GM11168 (cell line): ENCODE results near the gene TMEM139.
"Not testable (repeated sequence)": the region's sequence is repeated elsewhere in the genome, so short reads cannot be mapped to it uniquely, and the experiment has no call there.

Source experiments
- in situ Hi-C: fragments of 300-500 bp; cut with MboI; formaldehyde crosslinking; loops from one replicate; pipeline ENCODE4 v1.12.0; 2022; ENCODE audit warnings: low sequenced_read_pairs; ENCODE audit not compliant: unreplicated experiment

TMEM139 gene

DNA sequence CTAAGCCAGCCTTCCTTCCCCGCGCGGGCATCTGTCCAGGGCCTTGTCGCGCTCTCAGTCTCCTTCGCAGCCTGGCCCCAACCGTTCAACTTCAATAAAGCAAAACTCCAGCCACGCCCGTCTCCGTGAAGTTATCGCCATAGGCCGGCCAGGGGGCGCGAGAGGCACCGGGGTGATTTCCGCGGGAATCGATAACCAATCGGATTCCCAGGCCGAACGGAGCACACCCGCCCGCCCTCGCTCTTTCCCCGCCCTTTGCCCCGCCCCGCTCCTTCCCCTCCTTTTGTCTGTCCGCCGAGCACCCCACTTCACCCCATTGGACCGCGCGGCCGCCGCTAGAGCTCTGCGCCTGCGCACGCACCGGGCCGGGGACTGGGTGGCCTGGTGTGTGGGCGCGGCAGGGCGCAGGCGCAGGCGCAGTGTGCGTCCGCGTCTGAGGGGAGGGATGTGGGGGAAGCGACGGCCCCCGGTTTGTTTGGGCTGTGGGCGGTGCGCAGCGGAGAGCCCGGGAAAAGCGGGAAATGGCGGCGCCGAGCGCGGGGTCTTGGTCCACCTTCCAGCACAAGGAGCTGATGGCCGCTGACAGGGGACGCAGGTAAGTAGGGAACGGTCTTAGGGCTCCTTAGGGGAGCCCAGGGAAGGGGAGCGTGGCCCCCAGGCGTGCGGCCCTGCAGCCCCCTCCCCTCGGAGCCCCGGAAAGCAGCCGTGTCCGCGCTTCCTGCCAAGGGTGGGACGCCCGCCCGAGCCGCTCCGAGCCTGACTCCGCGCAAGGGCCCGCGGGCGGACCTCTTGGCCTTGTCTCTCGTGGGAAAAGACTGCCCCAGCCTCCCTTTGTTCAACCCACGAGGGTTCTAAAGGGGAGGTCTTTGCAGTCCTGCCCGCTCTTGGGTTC, 3.4 kb downstream of the TMEM139 start, which contains the start of gene CASP2:
Gene CASP2 (plus strand): TSS at position 417 of the 892 bp plus-strand sequence. CDS start 105 bp downstream, at position 522.
- in situ Hi-C loops: no loop called here

DNA sequence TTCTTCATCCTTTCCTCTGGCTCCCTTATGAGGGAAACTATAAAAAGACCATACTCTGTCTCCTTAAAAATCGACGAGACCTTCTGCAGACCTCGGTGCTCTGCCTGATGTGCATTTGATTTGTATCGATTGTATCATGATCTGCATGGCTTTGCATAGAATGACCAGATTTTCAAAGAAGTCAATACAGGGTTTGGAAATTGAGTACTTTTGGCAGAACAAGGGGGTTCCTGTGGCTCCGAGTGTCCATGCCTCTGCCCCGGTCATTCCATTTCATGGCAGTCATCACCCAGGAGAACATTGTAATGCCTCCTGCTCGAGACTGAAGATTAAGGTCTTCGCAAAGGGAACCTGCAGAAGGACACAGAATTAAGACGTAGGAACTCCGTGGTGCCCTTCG, 4.1 kb downstream of the TMEM139 start:
- in situ Hi-C loops: no loop called here

GRCh38 chr7:143289421-143289820, 4.7 kb downstream of the TMEM139 start:
- in situ Hi-C loops: no loop called here

- in situ Hi-C loops: not testable (repeated sequence)
Observed at GRCh38 chr7:143289888-143290287, 5.1 kb downstream of the TMEM139 start.

DNA sequence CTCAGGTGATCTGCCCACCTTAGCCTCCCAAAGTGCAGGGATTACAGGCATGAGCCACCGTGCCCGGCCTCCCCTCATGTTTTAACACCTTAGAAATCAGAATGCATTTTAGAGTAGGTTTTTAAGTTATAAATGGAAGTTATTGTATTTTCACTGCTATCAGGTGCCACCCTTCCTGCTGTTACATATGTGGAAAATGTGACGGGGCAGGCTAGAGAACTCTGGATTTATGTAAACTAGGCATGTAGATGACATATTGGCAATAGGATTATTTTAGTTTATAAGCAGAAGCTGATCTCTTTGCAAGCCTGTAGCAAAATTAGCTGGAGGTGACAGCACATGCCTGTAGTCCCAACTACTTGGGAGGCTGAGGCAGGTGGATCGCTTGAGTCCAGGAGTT, 5.5 kb downstream of the TMEM139 start:
- in situ Hi-C loops: no loop called here

DNA sequence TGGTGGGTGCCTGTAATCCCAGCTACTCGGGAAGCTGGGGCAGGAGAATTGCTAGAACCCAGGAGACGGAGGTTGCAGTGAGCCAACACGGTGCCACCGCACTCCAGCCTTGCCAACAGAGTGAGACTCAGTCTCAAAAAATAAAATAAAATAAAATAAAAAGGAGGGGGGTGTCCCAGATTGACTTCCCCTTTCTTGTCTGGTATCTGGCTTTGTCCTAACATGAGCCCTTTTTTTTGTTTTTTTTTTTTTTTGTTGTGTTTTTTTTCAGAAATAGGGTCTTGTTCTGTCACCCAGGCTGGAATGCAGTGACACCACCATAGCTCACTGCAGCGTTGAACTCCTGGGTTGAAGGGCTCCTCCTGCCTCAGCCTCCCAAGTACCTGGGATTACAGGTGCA, 8.1 kb downstream of the TMEM139 start:
- in situ Hi-C loops: no loop called here

GRCh38 chr7:143295870-143296269, 11.1 kb downstream of the TMEM139 start:
- in situ Hi-C loops: no loop called here

DNA sequence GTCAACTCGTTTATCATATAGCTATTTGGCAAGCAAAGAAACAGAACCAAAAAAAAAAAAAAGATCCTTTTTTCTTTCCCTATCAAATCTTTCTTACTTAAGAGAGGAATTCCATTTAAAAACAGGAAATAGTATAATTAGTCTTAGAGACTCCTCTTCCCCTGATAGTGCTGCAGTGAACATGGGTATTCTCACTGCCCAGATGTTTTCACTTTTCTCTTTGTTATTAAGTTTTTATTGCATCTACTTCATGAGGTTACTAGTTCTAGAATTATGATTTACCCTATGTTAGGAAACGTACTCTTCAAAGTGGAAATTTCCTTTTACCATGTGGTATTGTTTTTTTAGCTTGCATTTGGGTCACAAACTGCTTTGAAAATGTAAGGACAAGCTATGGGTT, 11.9 kb downstream of the TMEM139 start:
- in situ Hi-C loops: no loop called here

- in situ Hi-C loops: no loop called here
Observed at GRCh38 chr7:143299346-143299745, 14.6 kb downstream of the TMEM139 start.

GRCh38 chr7:143299840-143300239, 15.1 kb downstream of the TMEM139 start:
- in situ Hi-C loops: no loop called here

DNA sequence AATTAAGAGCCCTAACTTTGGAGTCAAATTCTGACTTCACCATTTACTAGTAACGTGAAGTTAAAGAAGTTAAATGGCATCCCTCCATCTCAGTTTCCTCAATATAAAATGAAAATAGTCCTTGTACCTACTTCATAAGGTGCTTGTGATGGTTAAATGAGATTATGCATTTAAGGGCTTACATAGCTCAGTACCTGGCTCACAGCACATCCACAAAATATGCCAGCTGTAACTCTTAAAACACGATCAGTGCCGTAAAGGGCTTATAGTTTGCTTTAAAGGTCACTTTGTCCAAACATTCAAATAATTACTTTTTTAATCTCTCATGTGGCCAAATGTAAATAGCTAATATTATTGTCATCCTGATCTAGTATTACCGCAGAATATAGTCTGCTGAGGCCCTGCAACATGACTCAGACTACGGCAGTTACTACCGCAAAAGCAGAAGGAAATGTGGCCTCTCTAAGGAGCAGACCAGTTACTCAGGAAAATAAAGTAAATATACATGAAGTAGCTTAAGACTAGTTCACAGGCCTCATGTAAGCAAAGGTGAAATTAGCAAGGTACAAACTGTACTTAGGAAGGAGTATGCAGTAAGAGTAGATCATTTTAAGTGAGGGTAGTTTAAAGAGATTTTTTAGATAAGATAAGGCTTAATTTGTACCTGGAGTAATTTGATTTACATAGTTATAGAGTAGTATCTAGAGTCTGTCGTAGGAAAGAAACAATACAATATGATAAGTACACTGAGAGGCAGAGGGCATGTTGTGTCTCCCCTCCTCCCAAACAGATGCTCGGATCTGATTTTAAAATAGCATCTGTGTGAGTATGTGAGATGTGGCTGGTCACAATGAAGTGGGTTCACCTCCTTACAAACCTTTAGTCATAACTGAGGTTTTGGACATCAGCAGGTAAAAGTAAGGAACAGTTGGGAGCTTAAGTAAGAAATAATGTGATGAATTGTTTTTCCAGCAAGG, 16.5 kb downstream of the TMEM139 start:
- in situ Hi-C loops: no loop called here

DNA sequence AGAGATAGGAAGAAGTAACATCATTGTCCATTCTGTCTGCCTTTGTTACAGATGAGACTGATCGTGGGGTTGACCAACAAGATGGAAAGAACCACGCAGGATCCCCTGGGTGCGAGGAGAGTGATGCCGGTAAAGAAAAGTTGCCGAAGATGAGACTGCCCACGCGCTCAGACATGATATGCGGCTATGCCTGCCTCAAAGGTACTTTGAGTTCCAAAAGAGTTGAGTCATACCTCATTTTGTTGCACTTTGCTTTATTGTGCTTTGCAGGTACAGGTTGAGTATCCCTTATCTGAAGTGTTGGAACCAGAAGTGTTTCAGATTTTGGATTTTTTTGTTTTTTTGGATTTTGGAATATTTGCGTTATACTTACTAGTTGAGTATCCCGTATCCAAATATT, 19.0 kb downstream of the TMEM139 start:
- in situ Hi-C loops: no loop called here

DNA sequence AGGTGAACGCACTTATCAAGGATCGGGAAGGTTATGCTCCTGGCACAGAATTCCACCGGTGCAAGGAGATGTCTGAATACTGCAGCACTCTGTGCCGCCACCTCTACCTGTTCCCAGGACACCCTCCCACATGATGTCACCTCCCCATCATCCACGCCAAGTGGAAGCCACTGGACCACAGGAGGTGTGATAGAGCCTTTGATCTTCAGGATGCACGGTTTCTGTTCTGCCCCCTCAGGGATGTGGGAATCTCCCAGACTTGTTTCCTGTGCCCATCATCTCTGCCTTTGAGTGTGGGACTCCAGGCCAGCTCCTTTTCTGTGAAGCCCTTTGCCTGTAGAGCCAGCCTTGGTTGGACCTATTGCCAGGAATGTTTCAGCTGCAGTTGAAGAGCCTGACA, 20.2 kb downstream of the TMEM139 start:
- in situ Hi-C loops: no loop called here

- in situ Hi-C loops: no loop called here
Observed at GRCh38 chr7:143305423-143306070, 20.8 kb downstream of the TMEM139 start.

GRCh38 chr7:143308632-143309031, 23.9 kb downstream of the TMEM139 start:
- in situ Hi-C loops: no loop called here

GRCh38 chr7:143314127-143314526, 29.4 kb downstream of the TMEM139 start:
- in situ Hi-C loops: no loop called here

DNA sequence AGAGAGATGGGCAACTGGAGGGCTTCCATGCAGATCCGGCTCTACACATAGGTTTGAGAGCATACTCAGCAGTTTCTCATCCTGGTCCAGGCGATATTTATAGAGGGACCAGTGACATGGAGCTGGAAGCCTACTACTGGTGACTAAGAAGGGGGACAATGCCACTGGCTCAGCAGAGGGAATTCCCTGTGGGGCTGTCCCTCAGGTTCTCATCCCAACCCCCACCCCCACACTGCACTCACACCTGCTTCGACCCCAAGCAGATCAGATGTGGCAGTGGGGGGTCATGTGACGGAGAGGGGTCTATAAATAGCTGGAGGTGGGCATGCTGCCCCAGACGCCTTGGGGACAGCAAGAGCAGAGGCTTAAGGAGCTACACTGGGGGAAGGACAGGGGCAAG, 31.0 kb downstream of the TMEM139 start, which contains the start of gene CLCN1:
Gene CLCN1 (plus strand): TSS at position 336 of the 400 bp plus-strand sequence. CDS start 102 bp downstream, outside the sequence.
- in situ Hi-C loops: no loop called here

DNA sequence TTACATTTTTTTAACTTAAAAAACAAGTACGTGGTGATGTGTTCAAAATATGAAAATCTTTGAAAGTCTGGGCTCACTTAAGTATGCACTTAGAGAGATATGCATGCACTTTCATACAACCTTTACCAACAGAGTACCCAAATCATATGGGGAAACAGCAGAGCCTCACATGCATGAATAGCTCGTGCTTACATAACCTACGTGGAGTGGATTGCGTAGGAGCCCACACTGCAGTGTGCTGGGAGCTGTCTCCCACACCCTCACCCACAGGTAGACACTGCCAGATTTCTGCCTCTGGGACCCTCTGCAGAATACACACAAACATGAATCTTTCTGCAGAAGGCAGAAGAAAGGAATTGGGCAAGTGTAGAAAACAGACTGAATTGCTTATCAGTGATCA, 31.7 kb downstream of the TMEM139 start:
- in situ Hi-C loops: no loop called here

DNA sequence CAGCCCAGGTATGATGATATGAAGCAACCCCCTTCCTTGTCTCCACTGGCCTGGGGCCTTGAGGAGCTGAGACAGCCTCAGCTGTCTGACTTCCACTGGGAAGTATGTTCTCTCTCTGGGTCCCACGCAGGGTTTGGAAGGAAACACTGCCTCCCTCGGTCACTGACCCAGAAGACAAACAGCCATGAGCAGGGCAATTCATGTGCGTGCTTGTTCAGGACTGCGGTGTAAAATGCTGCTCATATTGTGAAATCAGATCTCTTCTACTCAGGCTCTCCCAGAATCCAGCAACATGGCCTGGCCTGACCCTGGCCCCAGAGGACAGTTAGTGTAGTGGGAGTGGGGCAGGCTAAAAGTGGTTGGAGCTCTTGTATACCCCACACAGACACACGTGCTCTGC, 33.9 kb downstream of the TMEM139 start:
- in situ Hi-C loops: no loop called here

- in situ Hi-C loops: no loop called here
Observed at GRCh38 chr7:143320620-143321019, 35.9 kb downstream of the TMEM139 start.
